ENCODE results near the gene GUCA1C. TPM values are rescaled to one million over a fixed set of nuclear protein-coding genes. Genes with fewer than 3 reads are reported as not detected.

The GUCA1C gene
- total RNA-seq, 1 donor from 2014 or later, result not detected

DNA sequence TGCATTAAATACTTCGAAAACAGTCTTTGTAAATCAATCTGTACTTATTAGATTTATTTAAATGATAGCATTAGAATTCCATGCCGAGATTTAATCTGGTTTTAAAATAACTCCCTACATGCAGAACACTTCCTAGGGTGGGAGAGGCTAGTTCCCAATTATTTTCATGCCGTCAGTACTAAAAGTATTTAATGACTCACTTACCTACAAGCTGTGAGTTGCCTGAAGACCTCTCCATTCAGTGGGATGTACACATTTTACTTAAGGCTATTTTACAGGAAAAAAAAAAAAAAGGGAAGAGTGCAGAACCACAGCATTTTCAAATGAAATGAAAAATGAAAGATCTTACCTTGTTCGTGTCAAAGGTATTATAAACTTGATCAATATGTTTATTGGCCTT, 469 bp downstream of the GUCA1C start:
- ChIA-PET POLR2A (no interaction called here), CTCF (no interaction called here)
- Mint-ChIP-seq H3K4me3 (no peak overlapping the region), H3K9me3 (no peaks in the 10 kb centered on the region), H3K4me1 (no peaks in the 10 kb centered on the region), H3K36me3 (ENCODE audit: low read depth) (no peaks in the 10 kb centered on the region), H3K27me3 (peaks cover 10% of the 10 kb centered on the region), H3K27ac (no peak overlapping the region)
- ATAC-seq (ENCODE audit: low read depth) (no peak), DNase-seq (no peak)
- TF ChIP-seq, protein P1, sequence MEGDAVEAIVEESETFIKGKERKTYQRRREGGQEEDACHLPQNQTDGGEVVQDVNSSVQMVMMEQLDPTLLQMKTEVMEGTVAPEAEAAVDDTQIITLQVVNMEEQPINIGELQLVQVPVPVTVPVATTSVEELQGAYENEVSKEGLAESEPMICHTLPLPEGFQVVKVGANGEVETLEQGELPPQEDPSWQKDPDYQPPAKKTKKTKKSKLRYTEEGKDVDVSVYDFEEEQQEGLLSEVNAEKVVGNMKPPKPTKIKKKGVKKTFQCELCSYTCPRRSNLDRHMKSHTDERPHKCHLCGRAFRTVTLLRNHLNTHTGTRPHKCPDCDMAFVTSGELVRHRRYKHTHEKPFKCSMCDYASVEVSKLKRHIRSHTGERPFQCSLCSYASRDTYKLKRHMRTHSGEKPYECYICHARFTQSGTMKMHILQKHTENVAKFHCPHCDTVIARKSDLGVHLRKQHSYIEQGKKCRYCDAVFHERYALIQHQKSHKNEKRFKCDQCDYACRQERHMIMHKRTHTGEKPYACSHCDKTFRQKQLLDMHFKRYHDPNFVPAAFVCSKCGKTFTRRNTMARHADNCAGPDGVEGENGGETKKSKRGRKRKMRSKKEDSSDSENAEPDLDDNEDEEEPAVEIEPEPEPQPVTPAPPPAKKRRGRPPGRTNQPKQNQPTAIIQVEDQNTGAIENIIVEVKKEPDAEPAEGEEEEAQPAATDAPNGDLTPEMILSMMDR (IDR thresholded peaks at IDR 0.05), result no peak
- intact Hi-C loops (cut with micrococcal nuclease), result no loop called here

DNA sequence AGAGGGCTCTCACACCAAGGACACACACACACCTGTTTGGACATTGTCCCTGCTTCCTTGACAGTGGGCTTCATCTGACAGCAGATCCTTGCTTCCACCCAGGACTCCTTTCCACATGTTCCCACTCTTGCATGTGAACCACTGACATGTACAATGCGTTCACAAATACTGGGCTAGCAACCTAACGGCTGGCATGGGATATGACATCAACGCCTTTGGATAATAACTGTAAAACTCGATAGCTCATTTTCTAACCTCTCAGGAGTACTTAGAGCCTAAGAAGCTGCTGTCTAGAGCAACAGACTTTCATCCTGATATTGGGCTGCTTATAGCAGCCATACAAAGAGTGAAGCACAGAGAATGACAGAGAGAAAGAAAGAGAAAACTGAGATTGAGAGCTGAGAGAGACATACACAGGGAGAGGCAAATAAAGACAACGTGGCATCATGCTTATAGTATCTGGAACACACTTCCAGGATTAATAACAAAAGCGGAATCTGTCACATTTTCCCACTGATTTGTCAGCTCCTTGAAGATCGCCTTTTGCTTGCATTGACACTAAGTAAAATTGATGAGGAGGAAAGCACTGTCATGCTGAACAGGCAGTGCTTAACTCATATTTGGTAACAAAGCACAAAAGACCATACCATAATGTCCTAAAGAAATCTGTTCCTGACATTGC, 1.7 kb downstream of the GUCA1C start:
- Mint-ChIP-seq H3K27me3 (peaks cover 10% of the 10 kb centered on the region), H3K4me3 (no peak overlapping the region), H3K9me3 (no peaks in the 10 kb centered on the region), H3K4me1 (no peaks in the 10 kb centered on the region), H3K36me3 (ENCODE audit: low read depth) (no peaks in the 10 kb centered on the region), H3K27ac (no peak overlapping the region)
- POLR2A ChIA-PET, result no interaction called here
- intact Hi-C loops (cut with micrococcal nuclease), result no loop called here
- TF ChIP-seq, protein P1 (IDR thresholded peaks at IDR 0.05), result no peak
- ATAC-seq (ENCODE audit: low read depth) (no peak), DNase-seq (no peak)
- CTCF ChIA-PET, result no interaction called here

DNA sequence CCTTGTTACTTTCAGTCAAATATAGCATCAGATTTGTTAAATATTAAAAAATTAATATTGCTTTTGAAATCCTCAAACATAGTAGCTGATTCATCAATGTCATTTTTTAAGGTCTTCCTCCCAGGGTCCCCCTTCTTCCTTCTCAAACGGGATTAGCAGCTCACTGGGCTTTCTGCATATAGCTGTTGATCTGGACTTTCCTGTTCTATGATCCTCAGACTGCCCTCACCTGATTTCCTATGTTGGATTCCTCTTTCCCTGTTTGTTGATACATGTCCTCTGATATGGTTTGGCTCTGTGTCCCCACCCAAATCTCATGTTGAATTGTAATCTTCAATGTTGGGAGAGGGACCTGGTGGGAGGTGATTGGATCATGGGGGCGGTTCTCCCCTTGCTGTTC, 5.8 kb downstream of the GUCA1C start:
- no peaks in the 10 kb centered on the region for H3K4me1 Mint-ChIP-seq
- no peaks in the 10 kb centered on the region for H3K36me3 Mint-ChIP-seq (ENCODE audit: low read depth)
- TF ChIP-seq, protein P1 (IDR thresholded peaks at IDR 0.05), result no peak
- no peak for DNase-seq
- H3K27me3 Mint-ChIP-seq, result peaks cover 7% of the 10 kb centered on the region
- no peaks in the 10 kb centered on the region for H3K9me3 Mint-ChIP-seq
- CTCF ChIA-PET, result no interaction called here
- no peak overlapping the region for H3K27ac Mint-ChIP-seq
- POLR2A ChIA-PET, result no interaction called here
- ATAC-seq (ENCODE audit: low read depth), result no peak
- intact Hi-C loops (cut with micrococcal nuclease), result no loop called here
- H3K4me3 Mint-ChIP-seq, result no peak overlapping the region

DNA sequence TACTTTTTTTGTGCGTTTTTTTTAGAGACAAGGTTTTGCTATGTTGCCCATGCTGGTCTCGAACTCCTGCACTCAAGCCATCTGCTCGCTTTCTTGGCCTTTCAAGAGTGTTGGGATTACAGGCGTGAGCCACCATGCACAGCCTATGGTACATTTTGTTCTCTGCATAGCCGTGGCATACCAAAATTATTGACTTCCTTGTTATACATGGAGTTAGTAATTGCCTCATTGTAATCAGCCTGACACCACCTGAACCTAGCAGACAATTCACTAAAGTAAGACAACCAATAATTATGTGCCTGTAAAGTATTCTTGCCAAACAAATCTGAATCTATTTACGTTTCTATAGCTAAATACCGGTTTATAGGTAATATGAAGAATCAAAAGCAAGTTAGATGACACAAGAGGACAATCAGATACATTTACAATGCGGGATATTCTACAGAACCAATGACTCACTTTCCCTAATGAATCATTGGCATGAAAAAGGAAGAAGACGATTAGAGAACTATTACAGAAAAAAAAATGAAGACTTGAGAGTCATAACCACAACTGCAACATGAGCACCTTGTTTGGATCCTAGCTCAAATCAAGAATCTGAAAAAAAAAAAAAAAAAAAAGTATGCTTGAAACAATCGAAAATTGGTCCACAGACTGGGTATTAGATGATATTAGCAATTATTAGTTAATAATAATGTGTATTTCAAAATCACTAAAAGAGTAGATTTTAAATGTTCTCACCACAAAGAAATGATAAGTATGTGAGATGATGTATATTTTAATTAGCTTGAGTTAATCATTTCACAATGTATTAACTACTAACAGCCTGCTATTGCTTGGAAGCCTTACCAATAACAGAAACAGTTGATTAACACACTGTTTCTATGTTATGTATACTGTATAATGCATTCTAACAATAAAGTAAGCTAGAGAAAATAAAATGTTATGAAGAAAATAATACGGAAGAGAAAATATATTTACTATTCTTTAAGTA, 7.1 kb downstream of the GUCA1C start:
- no peaks in the 10 kb centered on the region for H3K4me1 Mint-ChIP-seq
- no peak overlapping the region for H3K27ac Mint-ChIP-seq
- TF ChIP-seq, protein P1 (IDR thresholded peaks at IDR 0.05), result no peak
- intact Hi-C loops (cut with micrococcal nuclease), result no loop called here
- DNase-seq, result no peak
- H3K27me3 Mint-ChIP-seq, result peaks cover 7% of the 10 kb centered on the region
- ChIA-PET CTCF (no interaction called here), POLR2A (no interaction called here)
- no peak for ATAC-seq (ENCODE audit: low read depth)
- no peak overlapping the region for H3K4me3 Mint-ChIP-seq
- no peaks in the 10 kb centered on the region for H3K9me3 Mint-ChIP-seq
- H3K36me3 Mint-ChIP-seq (ENCODE audit: low read depth), result no peaks in the 10 kb centered on the region

DNA sequence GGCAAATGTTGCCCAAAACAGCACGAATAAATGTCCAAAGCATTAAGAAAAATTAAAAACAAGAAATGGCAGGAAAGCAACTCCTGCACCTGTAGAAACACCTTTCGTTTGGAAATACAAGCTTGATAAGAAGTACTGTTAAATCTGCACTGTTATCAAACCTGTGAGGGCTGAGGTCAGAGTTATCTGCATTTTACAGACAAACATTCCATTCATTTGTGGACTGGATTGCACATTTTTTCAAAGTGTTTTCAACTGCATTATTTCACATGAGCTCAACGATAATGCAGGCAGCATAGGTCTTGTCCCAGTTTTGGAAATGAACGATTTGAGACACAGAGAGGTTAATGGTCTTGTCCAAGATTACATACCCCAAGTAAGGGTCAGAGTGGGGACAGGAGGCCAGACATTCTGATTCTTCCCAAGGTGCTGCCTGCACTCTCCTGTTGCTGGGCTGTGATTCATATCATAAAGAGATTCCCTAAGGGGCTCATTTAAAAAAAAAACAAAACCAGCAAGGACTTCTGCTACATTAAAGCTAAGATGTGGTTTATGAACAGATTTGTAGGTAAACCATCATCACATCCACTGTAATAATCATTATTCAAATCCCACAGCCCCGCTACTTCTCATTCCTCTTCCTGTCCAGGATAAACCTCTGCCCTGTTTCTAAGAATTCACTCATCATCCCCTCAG, 13.0 kb downstream of the GUCA1C start:
- Mint-ChIP-seq H3K4me3 (no peak overlapping the region), H3K27me3 (no peaks in the 10 kb centered on the region), H3K27ac (no peak overlapping the region), H3K36me3 (ENCODE audit: low read depth) (no peaks in the 10 kb centered on the region), H3K9me3 (no peaks in the 10 kb centered on the region), H3K4me1 (no peaks in the 10 kb centered on the region)
- DNase-seq (no peak), ATAC-seq (ENCODE audit: low read depth) (no peak)
- ChIA-PET POLR2A (no interaction called here), CTCF (no interaction called here)
- intact Hi-C loops (cut with micrococcal nuclease), result no loop called here
- TF ChIP-seq, protein P1 (IDR thresholded peaks at IDR 0.05), result no peak
